H1 (cell line): ENCODE results near the gene GPT2. TPM values are rescaled to one million over a fixed set of nuclear protein-coding genes. Genes with fewer than 3 reads are reported as not detected.

Source experiments
- CTCF ChIA-PET: fragments of 300-600 bp; sonication (Branson Sonifier 250); formaldehyde crosslinking; loops from one replicate; lab custom pipeline; 2021; ENCODE audit not compliant: partially characterized antibody; lab: Charles Lee
- POLR2A ChIA-PET: fragments of 300-600 bp; sonication (Branson Sonifier 250); formaldehyde crosslinking; loops from one replicate; lab custom pipeline; 2021; ENCODE audit warnings: inconsistent platforms; ENCODE audit not compliant: partially characterized antibody; lab: Charles Lee
- DNase-seq, 2 experiments: peaks; one replicate each; pipeline versions ENCODE4 v3.0.0 to v3.0.0-alpha.2; 2010 to 2022; ENCODE audit warnings: low spot score in 2 of 2, low read depth in 1 of 2, mixed read lengths in 1 of 2
- FAIRE-seq: peaks from 2 replicates; lab custom pipeline; 2011; peaks lifted over from hg19 to GRCh38; lab: Jason Lieb, UNC
- H2AFZ ChIP-seq: 2 replicates; pipeline ENCODE4 v1.8.1; 2012; ENCODE audit warnings: low read length, inconsistent platforms
- H2AK5ac ChIP-seq: 2 replicates; pipeline ENCODE4 v1.6.1; 2013; ENCODE audit warnings: low read depth, low read length
- H2BK120ac ChIP-seq: replicated peaks from 2 replicates; pipeline ENCODE3; 2013; ENCODE audit warnings: low read depth, low read length, inconsistent platforms
- H2BK12ac ChIP-seq: 2 replicates; pipeline ENCODE4 v1.6.1; 2013; ENCODE audit warnings: low read depth, low read length
- H2BK15ac ChIP-seq: 2 replicates; pipeline ENCODE4 v1.6.1; 2013; ENCODE audit warnings: low read length
- H2BK20ac ChIP-seq: 2 replicates; pipeline ENCODE4 v1.6.1; 2013; ENCODE audit warnings: low read length
- H2BK5ac ChIP-seq: 2 replicates; pipeline ENCODE4 v1.6.1; 2013; ENCODE audit warnings: low read depth, low read length
- H3K14ac ChIP-seq: 2 replicates; pipeline ENCODE4 v1.6.1; 2013; ENCODE audit warnings: inconsistent platforms; ENCODE audit not compliant: insufficient read length
- H3K18ac ChIP-seq: 2 replicates; pipeline ENCODE4 v1.6.1; 2013; ENCODE audit warnings: low read length; ENCODE audit errors: extremely low read depth
- H3K23ac ChIP-seq: 2 replicates; pipeline ENCODE4 v1.6.1; 2013; ENCODE audit warnings: inconsistent platforms; ENCODE audit not compliant: insufficient read length
- H3K23me2 ChIP-seq: 2 replicates; pipeline ENCODE4 v1.6.1; 2013; ENCODE audit warnings: low read depth, low read length
- H3K27ac ChIP-seq: 2 replicates; pipeline ENCODE4 v1.6.1; 2011; ENCODE audit warnings: low read depth, low read length, inconsistent platforms
- H3K27me3 ChIP-seq, 4 experiments: replicated peaks in 1 of 4; 1 replicate in 1 of 4; 2 replicates in 3 of 4; pipeline versions ENCODE4 v1.6.1 to v1.8.1; 2011 to 2013; ENCODE audit warnings: low read length in 3 of 4, mild to moderate bottlenecking in 3 of 4, inconsistent platforms in 2 of 4, mixed read lengths in 2 of 4, moderate library complexity in 1 of 4; ENCODE audit not compliant: control insufficient read depth in 3 of 4, insufficient read depth in 3 of 4; ENCODE audit errors: extremely low read depth in 1 of 4
- H3K36me3 ChIP-seq, 4 experiments: 2 replicates each; pipeline versions ENCODE4 v1.6.1 to v1.8.1; 2011 to 2013; ENCODE audit warnings: mild to moderate bottlenecking in 4 of 4, low read length in 3 of 4, moderate library complexity in 2 of 4, control low read depth in 1 of 4, inconsistent platforms in 1 of 4; ENCODE audit not compliant: insufficient read depth in 4 of 4, control insufficient read depth in 2 of 4
- H3K4ac ChIP-seq: replicated peaks from 2 replicates; pipeline ENCODE3; 2013; ENCODE audit warnings: low read length, low read depth, mixed read lengths, inconsistent platforms; ENCODE audit not compliant: insufficient read length
- H3K4me1 ChIP-seq, 4 experiments: replicated peaks in 1 of 4; 1 replicate in 1 of 4; 2 replicates in 3 of 4; pipeline versions ENCODE4 v1.6.1 to v1.8.1; 2011 to 2013; ENCODE audit warnings: low read length in 3 of 4, inconsistent platforms in 2 of 4, mixed read lengths in 1 of 4; ENCODE audit not compliant: insufficient read depth in 4 of 4, control insufficient read depth in 3 of 4
- H3K4me2 ChIP-seq, 2 experiments: 2 replicates each; pipeline versions ENCODE4 v1.6.1 to v1.8.1; 2011 to 2013; ENCODE audit warnings: low read depth in 2 of 2, low read length in 2 of 2, control low read depth in 1 of 2, inconsistent platforms in 1 of 2, mild to moderate bottlenecking in 1 of 2; ENCODE audit not compliant: insufficient read depth in 1 of 2
- H3K4me3 ChIP-seq, 4 experiments: fragments of 200-600, 300-600 bp in 1 of 4; sonication (generic), shearing (Covaris generic), sonication (Bioruptor Twin) in 1 of 4; 2 replicates each; pipeline versions ENCODE4 v1.5.1 to v1.8.1; 2011 to 2016; ENCODE audit warnings: low read length in 4 of 4, low read depth in 3 of 4, control low read depth in 2 of 4, inconsistent platforms in 2 of 4, mild to moderate bottlenecking in 2 of 4, mixed read lengths in 1 of 4, moderate library complexity in 1 of 4; ENCODE audit not compliant: insufficient read depth in 2 of 4; ENCODE audit errors: extremely low read depth in 1 of 4
- H3K56ac ChIP-seq: replicated peaks from 2 replicates; pipeline ENCODE3; 2013; ENCODE audit warnings: low read depth, mild to moderate bottlenecking, mixed read lengths, low read length, inconsistent platforms; ENCODE audit not compliant: insufficient read length
- H3K79me1 ChIP-seq: 2 replicates; pipeline ENCODE4 v1.6.1; 2013; ENCODE audit warnings: low read depth, low read length, control low read depth
- H3K79me2 ChIP-seq, 2 experiments: 2 replicates each; pipeline versions ENCODE4 v1.6.1 to v1.8.1; 2012 to 2013; ENCODE audit warnings: low read length in 2 of 2, mild to moderate bottlenecking in 2 of 2, inconsistent platforms in 1 of 2; ENCODE audit not compliant: insufficient read depth in 2 of 2, control insufficient read depth in 1 of 2
- H3K9ac ChIP-seq, 4 experiments: replicated peaks in 1 of 4; 1 replicate in 1 of 4; 2 replicates in 3 of 4; pipeline versions ENCODE4 v1.6.1 to v1.8.1; 2011 to 2013; ENCODE audit warnings: low read depth in 3 of 4, low read length in 3 of 4, control low read depth in 2 of 4, mild to moderate bottlenecking in 2 of 4, moderate library complexity in 2 of 4, inconsistent platforms in 1 of 4; ENCODE audit errors: extremely low read depth in 1 of 4
- H3K9me3 ChIP-seq, 2 experiments: 2 replicates each; pipeline versions ENCODE4 v1.6.1 to v1.8.1; 2012 to 2013; ENCODE audit warnings: mild to moderate bottlenecking in 2 of 2, moderate library complexity in 2 of 2, control low read depth in 1 of 2, inconsistent platforms in 1 of 2, low read depth in 1 of 2, low read length in 1 of 2, mixed read lengths in 1 of 2; ENCODE audit not compliant: insufficient read depth in 2 of 2
- H4K20me1 ChIP-seq, 2 experiments: replicated peaks in 1 of 2; 2 replicates each; pipeline versions ENCODE3 to v1.8.1; 2011 to 2013; ENCODE audit warnings: inconsistent platforms in 2 of 2, low read length in 2 of 2, mild to moderate bottlenecking in 1 of 2; ENCODE audit not compliant: insufficient read depth in 2 of 2, control insufficient read depth in 1 of 2
- H4K5ac ChIP-seq: 2 replicates; pipeline ENCODE4 v1.6.1; 2013; ENCODE audit warnings: low read length, low read depth, mixed read lengths, inconsistent platforms; ENCODE audit not compliant: insufficient read length
- H4K8ac ChIP-seq: 2 replicates; pipeline ENCODE4 v1.8.0; 2013; ENCODE audit warnings: mild to moderate bottlenecking, moderate library complexity, low read length, inconsistent platforms; ENCODE audit not compliant: insufficient read depth; ENCODE audit errors: extremely low read depth
- H4K91ac ChIP-seq: replicated peaks from 2 replicates; pipeline ENCODE3; 2013; ENCODE audit warnings: low read length, mixed read lengths, inconsistent platforms; ENCODE audit not compliant: insufficient read length
- EGR1 ChIP-seq: IDR thresholded peaks from 2 replicates; pipeline ENCODE4 v1.6.1; 2011; ENCODE audit warnings: low read depth, low read length, borderline replicate concordance
- FOSL1 ChIP-seq: IDR thresholded peaks from 2 replicates; pipeline ENCODE4 v1.6.1; 2011; ENCODE audit warnings: mild to moderate bottlenecking, low read depth, low read length, moderate library complexity; ENCODE audit not compliant: insufficient read depth
- JUN ChIP-seq: IDR thresholded peaks from 2 replicates; pipeline ENCODE4 v1.6.1; 2011; ENCODE audit warnings: low read depth, mild to moderate bottlenecking, improper control_type of control experiment, low read length
- JUND ChIP-seq: IDR thresholded peaks from 2 replicates; pipeline ENCODE4 v1.6.1; 2011; ENCODE audit warnings: mild to moderate bottlenecking, improper control_type of control experiment, low read length
- MAFK ChIP-seq: IDR thresholded peaks from 2 replicates; pipeline ENCODE4 v1.6.1; 2012; ENCODE audit warnings: low read depth, mild to moderate bottlenecking, improper control_type of control experiment, low read length
- POLR2AphosphoS5 ChIP-seq: IDR thresholded peaks from 2 replicates; pipeline ENCODE4 v1.6.1; 2011; ENCODE audit warnings: low read depth, low read length
- RFX5 ChIP-seq: IDR thresholded peaks from 2 replicates; pipeline ENCODE4 v1.6.1; 2011; ENCODE audit warnings: low read depth, low read length, improper control_type of control experiment, borderline replicate concordance
- SP1 ChIP-seq: IDR thresholded peaks from 2 replicates; pipeline ENCODE4 v1.6.1; 2011; ENCODE audit warnings: low read depth, low read length
- TAF7 ChIP-seq: optimal IDR thresholded peaks from 2 replicates; pipeline ENCODE3; 2011; ENCODE audit warnings: low read depth, mild to moderate bottlenecking, inconsistent platforms, low read length, moderate library complexity, borderline replicate concordance
- YY1 ChIP-seq: IDR thresholded peaks from 2 replicates; pipeline ENCODE4 v1.6.1; 2011; ENCODE audit warnings: low read depth, mild to moderate bottlenecking, low read length
- WGBS, 2 experiments: shearing (Covaris generic) in 1 of 2; methylation state at CpG; one replicate each; pipeline versions ENCODE4 v1.1.6 to v1.1.7; 2013 to 2015; ENCODE audit warnings: low lambda C conversion rate in 2 of 2, mixed read lengths in 2 of 2, inconsistent platforms in 1 of 2, low coverage in 1 of 2, missing lambda C conversion rate in 1 of 2; ENCODE audit not compliant: insufficient replicate concordance in 2 of 2, insufficient coverage in 1 of 2, insufficient read length in 1 of 2; ENCODE audit errors: extremely low coverage in 1 of 2, missing lambda C conversion rate in 1 of 2; 5-methylcytosine and 5-hydroxymethylcytosine counted together
- polyA plus RNA-seq, 7 experiments: library from polyadenylated mRNA; depleted of rRNA in 3 of 7; stranded (reverse) in 5 of 7; unstranded in 2 of 7; fragments of >200 nt in 5 of 7; fragments of 200-250 nt in 2 of 7; gene quantifications; 1 replicate in 5 of 7; 2 replicates in 1 of 7; 4 replicates in 1 of 7; pipeline versions ENCODE4 v1.2.1 to v1.2.3, GENCODE V29; 2011 to 2013; ENCODE audit warnings: missing spikeins in 2 of 7, mixed read lengths in 2 of 7
- total RNA-seq: library from RNA; stranded (reverse); fragmentation: NEBNext Ultra II Directional; extraction: Animal tissue kit (Norgen Biotek cat#: 25700); gene quantifications from 2 replicates; pipeline ENCODE4 v1.2.1, GENCODE V29; 2021

GPT2 gene
- total and polyA plus RNA-seq, 2 of the 8 experiments (the other 6 are each of a cell fraction or from before 2014, with no cell fraction given), result 71.6 to 94.1 TPM

- Histone ChIP-seq H3K56ac (no peak overlapping the region), H4K5ac (no peak overlapping the region), H3K23ac (no peak overlapping the region), H3K14ac (no peak overlapping the region), H3K4me3 (no peak overlapping the region), H2BK20ac (no peak overlapping the region), H3K27me3 (no peaks in the 10 kb centered on the region), H3K36me3 (peaks cover 9 to 70% (median 44%) of the 10 kb centered on the region in 4 experiments), H3K79me2 (0 out of 4 replicates have a peak, but pooled peaks cover 0 to 2% of the 10 kb centered on the region in 2 experiments), H3K9ac (no peak overlapping the region), H2BK12ac (no peak overlapping the region), H3K27ac (no peak overlapping the region), H3K4me2 (no peak overlapping the region), H4K8ac (no peak overlapping the region), H2BK5ac (no peak overlapping the region), H2AFZ (no peak overlapping the region), H3K18ac (no peak overlapping the region), H3K23me2 (no peaks in the 10 kb centered on the region), H2AK5ac (no peak overlapping the region), H3K4me1 (no peaks in the 10 kb centered on the region), H3K79me1 (peaks cover 2% of the 10 kb centered on the region), H2BK120ac (no peak overlapping the region), H3K9me3 (no peaks in the 10 kb centered on the region; a peak in 1 of 4 replicates), H4K91ac (no peak overlapping the region), H4K20me1 (peaks cover 10 to 12% of the 10 kb centered on the region in 2 experiments), H2BK15ac (no peak overlapping the region), H3K4ac (no peak overlapping the region)
- no peak for DNase-seq
- ChIA-PET CTCF (interaction anchor here (0.6 to 10.1 kb wide), 8 partner anchors 8 to 685 kb away, joined by 3 to 124 read pairs (median 7); partner anchors contain the start of gene GPT2), POLR2A (interaction anchor here (0.8 to 22.7 kb wide), 6 partner anchors 8 to 218 kb away, joined by 3 to 580 read pairs (median 84); partner anchors contain the start of genes GPT2 and ORC6)
- no peak for FAIRE-seq
- 95% methylated on average over 8 of the region's 12 CpGs; no CpG with 5 or more reads in 1 of the 2 experiments for WGBS, 2 experiments
- TF ChIP-seq MAFK, result no peak
- no peak for TF ChIP-seq SP1
- TF ChIP-seq RFX5, result no peak
- TF ChIP-seq EGR1, result no peak
- no peak for TF ChIP-seq FOSL1
- no peak for TF ChIP-seq POLR2AphosphoS5
- no peak for TF ChIP-seq TAF7
- TF ChIP-seq JUN, result no peak
- no peak for TF ChIP-seq YY1
- no peak for TF ChIP-seq JUND
Measured at GRCh38 chr16:46907061-46907774, 23.1 kb downstream of the GPT2 start.
